H9 (cell line): ENCODE results near the gene APOL4. TPM values are rescaled to one million over a fixed set of nuclear protein-coding genes. Genes with fewer than 3 reads are reported as not detected.

Experiments
- DNase-seq: peaks from one replicate; pipeline ENCODE4 v3.0.0-alpha.2; 2017
- H2AFZ ChIP-seq: one replicate; pipeline ENCODE4 v1.6.1; 2013; ENCODE audit warnings: mild to moderate bottlenecking, low read length, control low read depth, moderate library complexity
- H2AK5ac ChIP-seq: 2 replicates; pipeline ENCODE4 v1.6.1; 2013; ENCODE audit warnings: low read length, control low read depth, mixed read lengths; ENCODE audit not compliant: insufficient read length
- H2BK120ac ChIP-seq: one replicate; pipeline ENCODE4 v1.6.1; 2013; ENCODE audit warnings: low read depth, mild to moderate bottlenecking, low read length, control low read depth, inconsistent platforms; ENCODE audit not compliant: poor library complexity, severe bottlenecking
- H2BK12ac ChIP-seq: 2 replicates; pipeline ENCODE4 v1.6.1; 2013; ENCODE audit warnings: low read length, control low read depth, mixed read lengths, low read depth; ENCODE audit not compliant: insufficient read length
- H2BK15ac ChIP-seq: 2 replicates; pipeline ENCODE4 v1.6.1; 2013; ENCODE audit warnings: low read depth, low read length, control low read depth
- H2BK20ac ChIP-seq: one replicate; pipeline ENCODE4 v1.6.1; 2013; ENCODE audit warnings: low read depth, mild to moderate bottlenecking, low read length, control low read depth, inconsistent platforms; ENCODE audit not compliant: poor library complexity, severe bottlenecking
- H2BK5ac ChIP-seq: 2 replicates; pipeline ENCODE4 v1.6.1; 2013; ENCODE audit warnings: low read length, control low read depth, mixed read lengths; ENCODE audit not compliant: insufficient read length
- H3K14ac ChIP-seq: 2 replicates; pipeline ENCODE4 v1.6.1; 2013; ENCODE audit warnings: low read length, control low read depth; ENCODE audit not compliant: insufficient read depth
- H3K18ac ChIP-seq: 2 replicates; pipeline ENCODE4 v1.6.1; 2013; ENCODE audit warnings: low read depth, mild to moderate bottlenecking, mixed read lengths, low read length, control low read depth; ENCODE audit not compliant: insufficient read length
- H3K23ac ChIP-seq: 2 replicates; pipeline ENCODE4 v1.6.1; 2013; ENCODE audit warnings: low read length, control low read depth, mixed read lengths, low read depth; ENCODE audit not compliant: insufficient read length
- H3K23me2 ChIP-seq: 2 replicates; pipeline ENCODE4 v1.6.1; 2013; ENCODE audit warnings: low read depth, mild to moderate bottlenecking, mixed read lengths, low read length, control low read depth; ENCODE audit not compliant: insufficient read length, poor library complexity, severe bottlenecking
- H3K27ac ChIP-seq: 2 replicates; pipeline ENCODE4 v1.5.1; 2013; ENCODE audit warnings: low read length, control low read depth, mixed read lengths, low read depth; ENCODE audit not compliant: insufficient read length
- H3K27me3 ChIP-seq: 2 replicates; pipeline ENCODE4 v1.6.1; 2013; ENCODE audit warnings: low read length, control low read depth, inconsistent platforms; ENCODE audit not compliant: insufficient read depth
- H3K4ac ChIP-seq: 2 replicates; pipeline ENCODE4 v1.6.1; 2013; ENCODE audit warnings: low read depth, mild to moderate bottlenecking, control low read depth, inconsistent platforms, low read length, moderate library complexity
- H3K4me1 ChIP-seq: 2 replicates; pipeline ENCODE4 v1.6.1; 2013; ENCODE audit warnings: low read length, control low read depth, inconsistent platforms; ENCODE audit not compliant: insufficient read depth
- H3K4me2 ChIP-seq: 2 replicates; pipeline ENCODE4 v1.6.1; 2013; ENCODE audit warnings: low read length, control low read depth, mixed read lengths; ENCODE audit not compliant: insufficient read length, insufficient read depth
- H3K56ac ChIP-seq: 2 replicates; pipeline ENCODE4 v1.6.1; 2013; ENCODE audit warnings: low read depth, mild to moderate bottlenecking, mixed read lengths, low read length, control low read depth; ENCODE audit not compliant: insufficient read length
- H3K79me1 ChIP-seq: 2 replicates; pipeline ENCODE4 v1.6.1; 2013; ENCODE audit warnings: low read depth, mild to moderate bottlenecking, moderate library complexity, low read length, control low read depth, inconsistent platforms; ENCODE audit not compliant: insufficient read depth, poor library complexity, severe bottlenecking
- H3K79me2 ChIP-seq: 2 replicates; pipeline ENCODE4 v1.6.1; 2013; ENCODE audit warnings: low read length, control low read depth, inconsistent platforms; ENCODE audit not compliant: insufficient read depth
- H3K9ac ChIP-seq: 2 replicates; pipeline ENCODE4 v1.6.1; 2013; ENCODE audit warnings: low read length, control low read depth, mixed read lengths; ENCODE audit not compliant: insufficient read length; ENCODE audit errors: extremely low read depth
- H3K9me3 ChIP-seq: one replicate; pipeline ENCODE4 v1.6.1; 2013; ENCODE audit warnings: low read depth, low read length, inconsistent platforms; ENCODE audit not compliant: control insufficient read depth
- H3T11ph ChIP-seq: one replicate; pipeline ENCODE4 v1.6.1; 2013; ENCODE audit warnings: mild to moderate bottlenecking, low read length, control low read depth, inconsistent platforms
- H4K20me1 ChIP-seq: one replicate; pipeline ENCODE4 v1.6.1; 2013; ENCODE audit not compliant: control insufficient read depth, insufficient read length, insufficient read depth
- H4K5ac ChIP-seq: 2 replicates; pipeline ENCODE4 v1.6.1; 2013; ENCODE audit warnings: low read depth, mild to moderate bottlenecking, mixed read lengths, low read length, control low read depth; ENCODE audit not compliant: insufficient read length
- H4K8ac ChIP-seq: replicated peaks from 2 replicates; pipeline ENCODE4 v1.6.1; 2013; ENCODE audit warnings: low read length, control low read depth, mixed read lengths, low read depth; ENCODE audit not compliant: insufficient read length
- H4K91ac ChIP-seq: 2 replicates; pipeline ENCODE4 v1.6.1; 2013; ENCODE audit warnings: low read depth, mild to moderate bottlenecking, moderate library complexity, mixed read lengths, low read length, control low read depth; ENCODE audit not compliant: insufficient read length
- H3K27ac Mint-ChIP-seq, 3 experiments: 2 replicates in 2 of 3; 3 replicates in 1 of 3; pipeline ENCODE4 v1.8.0; 2020 to 2021; ENCODE audit warnings: mixed read lengths in 3 of 3, mild to moderate bottlenecking in 1 of 3, moderate library complexity in 1 of 3
- H3K27me3 Mint-ChIP-seq: 2 replicates; pipeline ENCODE4 v1.8.0; 2021; ENCODE audit warnings: low read depth, mild to moderate bottlenecking, moderate library complexity, mixed read lengths
- H3K36me3 Mint-ChIP-seq, 3 experiments: 2 replicates in 2 of 3; 3 replicates in 1 of 3; pipeline ENCODE4 v1.8.0; 2020 to 2021; ENCODE audit warnings: low read depth in 3 of 3, mixed read lengths in 3 of 3; ENCODE audit not compliant: insufficient read depth in 1 of 3
- H3K4me1 Mint-ChIP-seq, 2 experiments: 2 replicates each; pipeline ENCODE4 v1.8.0; 2020; ENCODE audit warnings: mixed read lengths in 2 of 2
- H3K4me3 Mint-ChIP-seq, 2 experiments: 2 replicates in 1 of 2; 3 replicates in 1 of 2; pipeline ENCODE4 v1.8.0; 2020 to 2021; ENCODE audit warnings: mild to moderate bottlenecking in 2 of 2, mixed read lengths in 2 of 2, moderate library complexity in 1 of 2
- H3K9me3 Mint-ChIP-seq, 2 experiments: 2 replicates in 1 of 2; 3 replicates in 1 of 2; pipeline ENCODE4 v1.8.0; 2020; ENCODE audit warnings: mild to moderate bottlenecking in 2 of 2, mixed read lengths in 2 of 2, moderate library complexity in 1 of 2
- WGBS: extraction: QIAGEN DNeasy Blood & Tissue Kit; methylation state at CpG from one replicate; pipeline ENCODE4 v1.1.7; 2013; ENCODE audit warnings: missing lambda C conversion rate, low lambda C conversion rate, mixed read lengths; ENCODE audit not compliant: insufficient read length; ENCODE audit errors: extremely low coverage; 5-methylcytosine and 5-hydroxymethylcytosine counted together
- total RNA-seq: library from RNA; stranded (reverse); gene quantifications from 2 replicates; pipeline ENCODE4 v1.2.1, GENCODE V29; 2021
- TF ChIP-seq, protein P1 (sequence below): fragments of 200-600 bp; sonication (generic); conservative IDR thresholded peaks from 3 replicates; pipeline ENCODE4 v1.8.0; 2021; ENCODE audit warnings: antibody characterized with exemption, mild to moderate bottlenecking

Gene APOL4
- total RNA-seq, 1 experiment from 2014 or later = not detected

DNA sequence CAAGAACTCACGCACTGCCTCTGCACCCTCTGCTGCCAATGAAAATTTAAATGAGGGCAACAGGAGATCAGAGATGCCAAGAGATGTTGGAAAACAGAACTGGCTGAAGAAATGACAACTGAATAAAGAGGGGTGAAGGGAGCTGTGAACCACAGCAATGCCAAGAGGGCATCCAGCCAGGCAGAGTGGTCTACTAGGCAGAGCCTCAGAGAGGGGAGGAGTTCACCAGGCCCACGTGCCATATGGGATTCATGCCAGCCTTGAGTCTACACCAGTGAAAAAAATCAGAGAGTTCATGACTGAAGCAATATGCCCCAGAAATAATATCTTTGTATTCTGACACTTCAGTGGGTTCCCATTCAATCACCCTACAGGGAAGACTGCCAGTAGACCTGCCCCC lies 33.3 kb upstream of the APOL4 start:
- Mint-ChIP-seq H3K36me3 (peaks cover 10 to 45% (median 25%) of the 10 kb centered on the region in 3 experiments), H3K4me1 (peaks cover 33 to 34% of the 10 kb centered on the region in 2 experiments), H3K27me3 (no peaks in the 10 kb centered on the region), H3K9me3 (no peaks in the 10 kb centered on the region; a peak in 1 of 5 replicates), H3K4me3 (no peak overlapping the region; a peak in 1 of 5 replicates), H3K27ac (no peak overlapping the region)
- Histone ChIP-seq H2AK5ac (no peak overlapping the region), H3K27ac (no peak overlapping the region), H3K4me2 (no peak overlapping the region), H3K56ac (no peak overlapping the region), H3K9me3 (no peaks in the 10 kb centered on the region), H2BK20ac (no peak overlapping the region), H2BK5ac (no peak overlapping the region), H4K91ac (no peak overlapping the region), H3K79me1 (no peaks in the 10 kb centered on the region), H3K9ac (no peak overlapping the region), H2BK15ac (no peak overlapping the region), H3K79me2 (no peaks in the 10 kb centered on the region; the same call in 1 of the 2 replicates), H2BK12ac (no peak overlapping the region), H3K23ac (no peak overlapping the region), H2BK120ac (no peak overlapping the region), H4K8ac (no peak overlapping the region), H3K14ac (no peak overlapping the region), H3K27me3 (no peaks in the 10 kb centered on the region), H3K23me2 (peaks cover 9% of the 10 kb centered on the region), H3T11ph (no peak overlapping the region), H4K5ac (no peak overlapping the region), H3K4me1 (no peaks in the 10 kb centered on the region), H2AFZ (no peak overlapping the region), H3K4ac (no peak overlapping the region), H4K20me1 (no peaks in the 10 kb centered on the region), H3K18ac (no peak overlapping the region)
- TF ChIP-seq, protein P1, sequence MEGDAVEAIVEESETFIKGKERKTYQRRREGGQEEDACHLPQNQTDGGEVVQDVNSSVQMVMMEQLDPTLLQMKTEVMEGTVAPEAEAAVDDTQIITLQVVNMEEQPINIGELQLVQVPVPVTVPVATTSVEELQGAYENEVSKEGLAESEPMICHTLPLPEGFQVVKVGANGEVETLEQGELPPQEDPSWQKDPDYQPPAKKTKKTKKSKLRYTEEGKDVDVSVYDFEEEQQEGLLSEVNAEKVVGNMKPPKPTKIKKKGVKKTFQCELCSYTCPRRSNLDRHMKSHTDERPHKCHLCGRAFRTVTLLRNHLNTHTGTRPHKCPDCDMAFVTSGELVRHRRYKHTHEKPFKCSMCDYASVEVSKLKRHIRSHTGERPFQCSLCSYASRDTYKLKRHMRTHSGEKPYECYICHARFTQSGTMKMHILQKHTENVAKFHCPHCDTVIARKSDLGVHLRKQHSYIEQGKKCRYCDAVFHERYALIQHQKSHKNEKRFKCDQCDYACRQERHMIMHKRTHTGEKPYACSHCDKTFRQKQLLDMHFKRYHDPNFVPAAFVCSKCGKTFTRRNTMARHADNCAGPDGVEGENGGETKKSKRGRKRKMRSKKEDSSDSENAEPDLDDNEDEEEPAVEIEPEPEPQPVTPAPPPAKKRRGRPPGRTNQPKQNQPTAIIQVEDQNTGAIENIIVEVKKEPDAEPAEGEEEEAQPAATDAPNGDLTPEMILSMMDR = no peak
- DNase-seq = peak; percentile 7
- no CpG with 5 or more reads among the region's 2 CpGs for WGBS
